Measurements from ENCODE around the gene ALDH1B1.

Gene ALDH1B1

DNA sequence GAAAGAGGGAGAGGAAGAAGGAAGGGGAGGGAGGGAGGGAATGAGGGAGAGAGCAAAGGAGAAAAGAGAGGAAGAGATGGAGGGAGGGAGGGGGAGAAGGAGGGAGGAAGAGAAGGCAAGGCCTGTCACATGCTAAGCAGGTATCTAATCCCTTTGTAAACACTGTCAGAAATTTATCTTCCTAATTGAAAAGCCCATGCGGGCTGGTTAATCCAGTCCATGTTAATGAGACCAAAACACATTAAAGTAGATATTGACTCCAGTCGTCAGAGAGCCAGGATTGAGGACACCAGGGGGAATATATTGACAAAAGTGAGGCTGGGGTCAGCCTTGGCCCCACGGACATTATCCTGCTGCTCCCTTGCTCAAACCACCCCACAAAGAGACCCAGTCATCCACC, 37.4 kb upstream of the ALDH1B1 start:
- TF ChIP-seq LEF1 (IDR thresholded peaks at IDR 0.05; ENCODE audit: borderline replicate concordance) (no peak), SUZ12 (IDR thresholded peaks at IDR 0.05) (no peak), ZNF384 (IDR thresholded peaks at IDR 0.05) (no peak)
- ChIA-PET CTCF (no interaction called here), POLR2A (no interaction called here)
- no peak for DNase-seq (ENCODE audit: extremely low spot score)

DNA sequence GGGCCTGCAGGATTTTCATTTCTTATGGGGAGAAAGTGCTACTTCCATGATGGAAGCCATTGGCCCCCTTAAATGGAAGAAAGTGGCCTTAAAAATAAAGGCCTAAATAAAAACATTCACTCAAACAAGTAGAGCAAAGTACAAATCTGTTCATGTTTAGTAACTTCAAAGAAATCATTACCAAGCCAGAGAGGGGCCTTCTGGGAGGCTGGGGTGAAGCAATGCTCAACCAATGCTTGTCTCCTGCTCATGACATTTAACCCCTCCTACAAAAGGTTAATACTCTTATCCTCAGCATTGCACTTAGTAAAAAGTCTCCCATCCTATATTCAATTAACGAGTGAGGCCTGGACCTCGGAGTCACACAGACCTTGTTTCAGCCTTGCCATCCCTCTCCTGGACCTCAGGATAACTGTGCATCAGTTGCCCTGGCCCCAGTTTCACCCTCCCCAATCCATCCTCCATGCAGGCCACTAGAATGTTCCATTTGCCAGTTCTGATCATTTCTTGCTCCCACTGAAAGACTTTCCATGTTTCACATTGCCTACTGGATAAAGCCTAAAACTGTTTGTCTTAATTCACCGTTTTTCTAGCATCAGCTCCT, 36.9 kb upstream of the ALDH1B1 start:
- ChIA-PET CTCF (no interaction called here), POLR2A (no interaction called here)
- TF ChIP-seq NFRKB (IDR thresholded peaks at IDR 0.05) = no peak
- TF ChIP-seq ELF4 (IDR thresholded peaks at IDR 0.05) = no peak
- TF ChIP-seq TARDBP (IDR thresholded peaks at IDR 0.05) = no peak
- TF ChIP-seq LEF1 (IDR thresholded peaks at IDR 0.05; ENCODE audit: borderline replicate concordance) = no peak
- TF ChIP-seq SUZ12 (IDR thresholded peaks at IDR 0.05) = no peak
- TF ChIP-seq ARNT (IDR thresholded peaks at IDR 0.05) = no peak
- no peak for TF ChIP-seq CTBP1 (IDR thresholded peaks at IDR 0.05; ENCODE audit: borderline replicate concordance)
- no peak for TF ChIP-seq SP1 (IDR thresholded peaks at IDR 0.05)
- TF ChIP-seq FOXK2 (IDR thresholded peaks at IDR 0.05) = no peak
- no peak for TF ChIP-seq L3MBTL2 (conservative IDR thresholded peaks at IDR 0.05)
- TF ChIP-seq HDGF (IDR thresholded peaks at IDR 0.05; ENCODE audit: borderline replicate concordance) = no peak
- no peak for DNase-seq (ENCODE audit: extremely low spot score)

DNA sequence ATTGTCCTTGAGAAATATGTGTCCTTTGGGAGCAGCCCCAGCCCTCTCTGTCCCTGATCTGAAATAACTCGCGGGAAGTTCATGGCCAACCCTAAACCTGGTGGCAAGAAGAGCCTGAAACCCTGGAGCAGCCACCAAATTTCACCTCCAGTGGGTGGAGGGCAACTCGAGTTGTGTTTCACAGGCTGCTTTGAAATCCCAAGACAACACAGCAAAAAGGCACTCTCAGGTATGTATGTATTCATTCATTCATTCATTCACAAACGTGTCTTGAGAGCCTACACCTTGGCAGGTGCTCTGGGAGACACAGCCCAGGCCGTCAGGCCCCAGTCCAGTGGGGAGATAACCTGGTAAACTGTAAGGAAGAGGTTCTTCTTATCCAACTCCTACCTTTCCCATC, 35.7 kb upstream of the ALDH1B1 start:
- ChIA-PET POLR2A (no interaction called here), CTCF (no interaction called here)
- no peak for TF ChIP-seq SUZ12 (IDR thresholded peaks at IDR 0.05)

DNA sequence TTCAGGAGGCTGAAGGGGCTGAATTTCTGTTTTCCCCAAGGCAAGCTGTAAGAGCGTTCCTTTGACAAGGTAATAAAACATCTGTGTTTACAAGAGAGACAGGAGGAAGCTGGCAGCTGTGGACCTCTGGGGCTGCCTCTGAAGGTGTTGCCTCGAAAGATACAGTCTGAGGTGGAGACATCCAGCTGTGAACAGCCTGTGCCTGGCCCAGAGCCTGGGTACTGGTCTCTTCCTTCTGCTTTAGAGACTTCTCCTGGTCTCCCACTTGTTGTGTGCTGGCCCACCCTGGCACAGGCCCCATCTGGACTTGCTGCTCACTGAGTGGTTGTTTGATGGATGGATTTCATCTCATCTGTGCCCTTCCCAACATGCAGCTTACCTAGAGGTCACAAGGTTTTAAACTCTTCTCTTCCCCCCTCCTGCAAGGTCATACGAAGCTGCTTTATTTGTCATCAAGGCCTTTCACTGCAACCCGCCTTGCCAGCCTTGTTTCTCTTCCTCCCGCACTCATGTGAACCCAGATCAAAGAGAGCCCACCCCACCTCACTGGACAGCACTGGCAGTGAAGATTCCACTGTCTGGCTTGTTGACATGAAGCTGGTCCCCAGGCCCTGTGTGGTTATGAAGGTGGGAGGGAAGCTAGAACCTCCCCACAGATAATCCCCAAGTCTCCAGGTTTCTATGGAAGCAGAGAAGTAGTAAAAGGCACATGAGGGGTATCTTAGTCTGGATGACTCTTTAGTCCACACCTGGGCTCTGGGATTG, 35.0 kb upstream of the ALDH1B1 start:
- TF ChIP-seq BHLHE40 (IDR thresholded peaks at IDR 0.05; ENCODE audit: borderline replicate concordance) = no peak
- ChIA-PET POLR2A (no interaction called here), CTCF (no interaction called here)
- DNase-seq (ENCODE audit: extremely low spot score) = no peak

More for the DNA sequence above, 35.7 kb upstream of the ALDH1B1 start:
- no peak for DNase-seq (ENCODE audit: extremely low spot score)

DNA sequence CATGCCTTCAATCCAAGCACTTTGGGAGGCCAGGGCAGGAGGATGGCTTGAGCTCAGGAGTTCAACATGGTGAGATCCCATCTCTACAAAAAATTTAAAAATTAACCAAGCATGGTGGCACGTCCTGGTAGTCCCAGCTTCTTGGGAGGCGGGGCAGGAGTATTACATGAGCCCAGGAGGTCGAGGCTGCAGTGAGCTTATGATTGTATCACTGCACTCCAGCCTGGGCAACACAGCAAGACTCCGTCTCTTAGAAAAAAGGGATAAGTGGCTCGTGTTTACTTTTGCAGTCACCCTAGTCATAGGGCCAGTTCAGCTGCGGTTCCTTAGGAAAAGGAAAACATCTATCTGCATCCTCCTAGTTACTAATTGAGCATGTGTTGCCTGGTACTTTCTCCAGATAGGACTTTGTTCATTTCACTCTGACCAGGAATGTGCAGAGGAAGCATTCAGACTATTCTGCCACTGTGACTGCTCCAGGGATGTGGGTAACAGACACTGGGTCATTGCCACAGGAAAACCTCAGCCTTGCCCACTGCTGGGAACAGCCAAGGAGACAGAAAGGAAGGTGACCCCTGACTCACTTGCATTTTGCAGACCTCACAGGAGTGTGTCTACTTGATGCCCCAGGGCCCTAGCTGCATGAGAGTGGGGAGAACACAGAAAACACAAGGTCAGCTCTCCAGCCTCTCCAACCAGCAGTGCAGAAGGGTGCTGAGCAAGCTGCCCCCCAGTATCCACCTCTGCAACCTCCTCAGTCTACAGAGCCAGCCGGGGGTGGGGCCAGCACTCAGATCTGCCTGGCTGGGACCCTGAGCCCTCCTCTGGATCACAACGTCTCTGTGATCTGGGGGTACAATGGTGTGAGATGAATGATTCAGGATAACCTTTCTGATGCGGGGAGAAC, 33.9 kb upstream of the ALDH1B1 start:
- ChIA-PET POLR2A (no interaction called here), CTCF (no interaction called here)
- TF ChIP-seq TARDBP (IDR thresholded peaks at IDR 0.05) (no peak), SP1 (IDR thresholded peaks at IDR 0.05) (no peak), ARNT (IDR thresholded peaks at IDR 0.05) (no peak), LEF1 (IDR thresholded peaks at IDR 0.05; ENCODE audit: borderline replicate concordance) (no peak), FOXK2 (IDR thresholded peaks at IDR 0.05) (no peak), ZNF384 (IDR thresholded peaks at IDR 0.05) (no peak), FOXM1 (IDR thresholded peaks at IDR 0.05; ENCODE audit: borderline replicate concordance) (no peak), HDGF (IDR thresholded peaks at IDR 0.05; ENCODE audit: borderline replicate concordance) (no peak), L3MBTL2 (conservative IDR thresholded peaks at IDR 0.05) (no peak), NFRKB (IDR thresholded peaks at IDR 0.05) (no peak), SUZ12 (IDR thresholded peaks at IDR 0.05) (no peak), FOXA1 (IDR thresholded peaks at IDR 0.05) (no peak), CTBP1 (IDR thresholded peaks at IDR 0.05; ENCODE audit: borderline replicate concordance) (no peak), BHLHE40 (IDR thresholded peaks at IDR 0.05; ENCODE audit: borderline replicate concordance) (no peak), ELF4 (IDR thresholded peaks at IDR 0.05) (no peak)
- TF ChIP-seq, protein P1, sequence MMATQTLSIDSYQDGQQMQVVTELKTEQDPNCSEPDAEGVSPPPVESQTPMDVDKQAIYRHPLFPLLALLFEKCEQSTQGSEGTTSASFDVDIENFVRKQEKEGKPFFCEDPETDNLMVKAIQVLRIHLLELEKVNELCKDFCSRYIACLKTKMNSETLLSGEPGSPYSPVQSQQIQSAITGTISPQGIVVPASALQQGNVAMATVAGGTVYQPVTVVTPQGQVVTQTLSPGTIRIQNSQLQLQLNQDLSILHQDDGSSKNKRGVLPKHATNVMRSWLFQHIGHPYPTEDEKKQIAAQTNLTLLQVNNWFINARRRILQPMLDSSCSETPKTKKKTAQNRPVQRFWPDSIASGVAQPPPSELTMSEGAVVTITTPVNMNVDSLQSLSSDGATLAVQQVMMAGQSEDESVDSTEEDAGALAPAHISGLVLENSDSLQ (IDR thresholded peaks at IDR 0.05) = no peak
- DNase-seq (ENCODE audit: extremely low spot score) = no peak

DNA sequence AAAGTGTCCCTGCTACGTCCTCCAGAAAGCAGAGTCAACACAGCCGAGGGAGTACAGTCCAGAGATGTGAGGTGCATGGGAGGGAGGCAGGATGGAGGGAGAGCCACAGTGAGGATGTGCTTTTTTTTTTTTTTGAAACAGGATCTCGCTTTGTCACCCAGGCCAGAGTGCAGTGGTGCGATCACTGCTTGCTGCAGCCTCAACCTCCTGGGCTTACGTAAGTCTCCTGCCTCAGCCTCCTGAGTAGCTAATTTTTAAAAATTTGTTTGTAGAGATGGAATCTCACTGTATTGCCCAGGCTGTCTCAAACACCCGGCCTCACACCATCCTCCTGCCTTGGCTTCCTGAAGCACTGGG, 33.2 kb upstream of the ALDH1B1 start:
- DNase-seq (ENCODE audit: extremely low spot score) = no peak
- ChIA-PET POLR2A (no interaction called here), CTCF (no interaction called here)
- TF ChIP-seq LEF1 (IDR thresholded peaks at IDR 0.05; ENCODE audit: borderline replicate concordance) = no peak
- no peak for TF ChIP-seq SP1 (IDR thresholded peaks at IDR 0.05)
- TF ChIP-seq FOXK2 (IDR thresholded peaks at IDR 0.05) = no peak
- no peak for TF ChIP-seq TARDBP (IDR thresholded peaks at IDR 0.05)
- TF ChIP-seq FOXA1 (IDR thresholded peaks at IDR 0.05) = no peak
- TF ChIP-seq FOXM1 (IDR thresholded peaks at IDR 0.05; ENCODE audit: borderline replicate concordance) = no peak
- no peak for TF ChIP-seq HDGF (IDR thresholded peaks at IDR 0.05; ENCODE audit: borderline replicate concordance)
- TF ChIP-seq ZNF384 (IDR thresholded peaks at IDR 0.05) = no peak
- no peak for TF ChIP-seq NFRKB (IDR thresholded peaks at IDR 0.05)
- TF ChIP-seq SUZ12 (IDR thresholded peaks at IDR 0.05) = no peak
- no peak for TF ChIP-seq L3MBTL2 (conservative IDR thresholded peaks at IDR 0.05)
- TF ChIP-seq, protein P1 (IDR thresholded peaks at IDR 0.05) = no peak
- no peak for TF ChIP-seq ARNT (IDR thresholded peaks at IDR 0.05)
- no peak for TF ChIP-seq ELF4 (IDR thresholded peaks at IDR 0.05)
- TF ChIP-seq CTBP1 (IDR thresholded peaks at IDR 0.05; ENCODE audit: borderline replicate concordance) = no peak
- TF ChIP-seq BHLHE40 (IDR thresholded peaks at IDR 0.05; ENCODE audit: borderline replicate concordance) = no peak
